NCI-H2196 treated with DMSO at 0.1 percent for 48 hours (cell line): Measurements from ENCODE around the gene PRR20A.
"Not testable (repeated sequence)": the region's sequence is repeated elsewhere in the genome, so short reads cannot be mapped to it uniquely, and the experiment has no call there.

Experiments used
- DNase-seq: peaks from one replicate; lab custom pipeline; 2025; ENCODE audit not compliant: unreplicated experiment; lab: John Stamatoyannopoulos, UW

PRR20A gene

GRCh38 chr13:57140235-57140968 lies at the start of gene PRR20A:
Gene PRR20A (plus strand): TSS chr13:57140918. CDS start chr13:57141305, 387 bp downstream.
- not testable (repeated sequence) for DNase-seq

DNA sequence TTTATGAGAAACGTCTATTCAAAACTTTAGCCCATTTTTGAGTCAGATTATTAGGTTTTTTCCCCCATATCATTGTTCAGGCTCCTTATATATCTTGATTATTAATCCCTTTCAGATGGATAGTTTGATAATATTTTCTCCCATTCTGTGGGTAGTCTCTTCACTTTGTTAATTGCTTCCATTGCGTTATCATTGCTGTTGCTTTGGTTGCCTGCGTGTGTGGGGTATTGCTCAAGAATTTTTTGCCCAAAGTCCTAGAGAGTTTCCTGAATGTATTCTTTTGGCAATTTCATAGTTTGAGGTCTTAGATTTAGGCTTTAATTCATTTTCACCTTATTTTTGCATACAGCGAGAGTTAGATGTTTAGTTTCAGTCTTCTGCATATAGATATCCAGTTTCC lies 25.8 kb upstream of the PRR20A start:
- no peak for DNase-seq

- no peak for DNase-seq
These were observed 17.0 kb upstream of the PRR20A start for GRCh38 chr13:57123681-57124080.

DNA sequence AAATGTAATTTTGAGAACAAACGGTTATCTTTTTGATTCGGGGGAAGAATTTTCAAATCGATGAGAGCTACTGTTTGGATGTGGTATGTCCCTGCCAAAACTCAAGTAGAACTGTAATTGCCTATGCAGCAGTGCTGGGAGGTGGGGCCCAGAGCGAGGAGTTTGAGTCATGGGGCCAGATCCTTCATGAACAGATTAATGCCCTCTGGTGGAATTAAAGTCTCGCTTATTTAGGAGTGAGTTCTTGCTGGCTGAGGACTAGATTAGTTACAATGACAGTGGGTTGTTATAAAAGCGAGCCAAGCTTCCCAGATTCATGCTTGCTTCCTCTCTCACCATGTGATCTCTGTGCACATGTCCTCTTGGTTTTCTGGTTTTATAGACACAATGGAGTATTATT lies 11.8 kb upstream of the PRR20A start:
- no peak for DNase-seq

DNA sequence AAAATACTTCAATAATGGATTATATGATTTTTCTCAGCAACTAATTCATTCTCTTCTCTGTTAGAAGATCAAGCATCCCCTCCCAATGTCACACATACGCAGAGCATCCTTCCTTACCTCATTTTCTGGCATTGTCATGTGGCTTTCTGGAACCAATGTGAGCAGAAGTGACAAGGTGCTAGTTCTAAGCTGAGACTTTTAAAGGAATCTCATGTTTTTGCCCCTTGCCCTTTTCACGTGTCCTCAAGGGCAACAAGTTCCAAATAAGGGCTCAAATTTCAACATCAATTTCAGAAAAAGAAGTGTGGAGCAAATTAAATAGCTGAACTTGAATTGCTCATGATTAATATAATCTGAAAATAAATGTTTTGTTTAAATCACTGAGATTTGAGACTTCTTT lies 4.6 kb upstream of the PRR20A start:
- DNase-seq = no peak

GRCh38 chr13:57137585-57137984 lies 3.1 kb upstream of the PRR20A start:
- no peak for DNase-seq

- DNase-seq = no peak
These were observed 1.7 kb upstream of the PRR20A start for GRCh38 chr13:57138988-57139387.

DNA sequence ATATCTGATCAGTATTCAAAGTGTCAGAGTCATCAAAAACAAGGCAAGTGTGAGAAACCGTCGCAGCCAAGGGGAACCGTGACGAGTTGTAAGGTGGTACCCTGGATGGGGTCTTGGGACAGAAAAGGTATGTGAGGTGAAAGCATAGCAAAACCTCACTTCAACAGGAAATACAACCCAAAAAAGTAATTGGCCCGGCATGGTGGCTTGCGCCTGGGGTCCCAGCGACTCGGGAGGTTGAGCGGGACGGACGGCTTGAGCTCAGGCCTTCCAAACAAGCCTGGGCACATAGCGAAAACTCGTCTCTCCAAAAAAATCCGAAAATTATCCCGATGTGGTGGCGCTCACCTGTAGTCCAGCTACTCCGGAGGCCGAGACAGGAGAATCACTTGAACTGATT lies 937 bp upstream of the PRR20A start:
- DNase-seq = not testable (repeated sequence)

DNA sequence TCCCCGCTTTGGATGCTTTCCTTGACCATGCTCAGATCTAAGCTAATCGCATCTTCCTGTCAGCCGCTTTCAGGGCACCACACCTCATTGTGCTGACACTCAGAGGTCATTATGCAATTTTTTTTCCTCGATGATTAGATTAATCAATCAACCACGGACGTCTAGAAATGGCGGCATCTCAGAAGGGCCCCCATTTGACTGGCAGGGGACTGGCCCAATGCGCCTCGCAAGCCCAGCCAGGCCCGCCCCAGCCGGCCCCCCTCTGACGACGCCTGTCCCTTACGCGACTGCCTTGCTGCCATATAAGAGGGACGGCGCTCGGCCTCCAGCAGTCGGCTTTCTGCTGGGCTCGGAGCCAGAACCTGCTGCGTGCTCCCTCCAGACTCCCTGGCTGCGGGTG lies 6.5 kb downstream of the PRR20A start, which contains the start of gene PRR20B:
PRR20B (plus strand) TSS at position 301 of the 400 bp plus-strand sequence. CDS start 387 bp downstream, outside the sequence.
- not testable (repeated sequence) for DNase-seq

GRCh38 chr13:57148106-57148505 lies 7.4 kb downstream of the PRR20A start:
- not testable (repeated sequence) for DNase-seq

GRCh38 chr13:57153761-57154160 lies 13.0 kb downstream of the PRR20A start, which contains the start of gene PRR20C:
Gene PRR20C (plus strand): TSS chr13:57154061. CDS start chr13:57154448, 387 bp downstream.
- not testable (repeated sequence) for DNase-seq

GRCh38 chr13:57160332-57160731 lies 19.6 kb downstream of the PRR20A start, which contains the start of gene PRR20D:
Gene PRR20D (plus strand): TSS chr13:57160632. CDS start chr13:57161019, 387 bp downstream.
- not testable (repeated sequence) for DNase-seq

DNA sequence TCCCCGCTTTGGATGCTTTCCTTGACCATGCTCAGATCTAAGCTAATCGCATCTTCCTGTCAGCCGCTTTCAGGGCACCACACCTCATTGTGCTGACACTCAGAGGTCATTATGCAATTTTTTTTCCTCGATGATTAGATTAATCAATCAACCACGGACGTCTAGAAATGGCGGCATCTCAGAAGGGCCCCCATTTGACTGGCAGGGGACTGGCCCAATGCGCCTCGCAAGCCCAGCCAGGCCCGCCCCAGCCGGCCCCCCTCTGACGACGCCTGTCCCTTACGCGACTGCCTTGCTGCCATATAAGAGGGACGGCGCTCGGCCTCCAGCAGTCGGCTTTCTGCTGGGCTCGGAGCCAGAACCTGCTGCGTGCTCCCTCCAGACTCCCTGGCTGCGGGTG lies 26.2 kb downstream of the PRR20A start, which contains the start of gene PRR20E:
PRR20E (plus strand) TSS at position 301 of the 400 bp plus-strand sequence. CDS start 387 bp downstream, outside the sequence.
- not testable (repeated sequence) for DNase-seq

- no peak for DNase-seq
These were observed 50.9 kb downstream of the PRR20A start for GRCh38 chr13:57191667-57192066.
